Measurements from ENCODE around the gene CYP46A1.

CYP46A1 gene

GRCh38 chr14:99682809-99683618, 1.1 kb upstream of the CYP46A1 start:
- no peaks in the 10 kb centered on the region for H3K36me3 ChIP-seq

DNA sequence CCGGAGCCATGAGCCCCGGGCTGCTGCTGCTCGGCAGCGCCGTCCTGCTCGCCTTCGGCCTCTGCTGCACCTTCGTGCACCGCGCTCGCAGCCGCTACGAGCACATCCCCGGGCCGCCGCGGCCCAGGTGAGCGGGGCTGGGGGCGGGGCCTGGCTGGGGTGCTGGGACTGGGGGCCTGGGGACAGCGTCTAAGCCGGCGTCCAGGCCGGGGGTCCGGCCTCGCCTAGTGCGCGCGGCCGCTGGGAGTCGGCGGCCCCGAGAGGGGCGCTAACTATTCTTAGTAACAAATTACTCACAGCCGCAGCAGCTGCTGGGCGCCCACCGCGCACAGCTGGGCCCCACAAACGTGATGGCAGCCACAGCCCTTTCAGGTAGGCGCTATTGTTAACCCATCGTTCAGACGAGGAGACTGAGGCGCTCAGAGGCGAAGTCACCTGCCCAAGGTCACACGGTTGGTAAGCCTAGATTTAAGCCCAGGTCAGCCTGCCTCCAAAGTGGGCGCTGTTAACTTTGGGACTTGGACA, 374 bp downstream of the CYP46A1 start:
- H3K36me3 ChIP-seq: no peaks in the 10 kb centered on the region
- no peak for TF ChIP-seq CTCF (IDR thresholded peaks at IDR 0.05; ENCODE audit: low read depth, low read length)
- H3K9me3 ChIP-seq: no peaks in the 10 kb centered on the region
- H3K4me3 ChIP-seq (ENCODE audit: low read depth, low read length): peak overlapping the region; percentile 51
- no peak for DNase-seq
- H3K4me1 ChIP-seq: no peaks in the 10 kb centered on the region; the same call in 1 of the 2 replicates
- peaks cover 20% of the 10 kb centered on the region for H3K27me3 ChIP-seq

More at GRCh38 chr14:99682809-99683618, 1.1 kb upstream of the CYP46A1 start:
- Histone ChIP-seq H3K4me3 (ENCODE audit: low read depth, low read length) (peak overlapping the region; percentile 90), H3K27me3 (peaks cover 16% of the 10 kb centered on the region), H3K4me1 (no peaks in the 10 kb centered on the region; the same call in 1 of the 2 replicates), H3K9me3 (no peaks in the 10 kb centered on the region)
- peak; percentile 92 for DNase-seq
- TF ChIP-seq CTCF (IDR thresholded peaks at IDR 0.05; ENCODE audit: low read depth, low read length): peak; percentile 82

DNA sequence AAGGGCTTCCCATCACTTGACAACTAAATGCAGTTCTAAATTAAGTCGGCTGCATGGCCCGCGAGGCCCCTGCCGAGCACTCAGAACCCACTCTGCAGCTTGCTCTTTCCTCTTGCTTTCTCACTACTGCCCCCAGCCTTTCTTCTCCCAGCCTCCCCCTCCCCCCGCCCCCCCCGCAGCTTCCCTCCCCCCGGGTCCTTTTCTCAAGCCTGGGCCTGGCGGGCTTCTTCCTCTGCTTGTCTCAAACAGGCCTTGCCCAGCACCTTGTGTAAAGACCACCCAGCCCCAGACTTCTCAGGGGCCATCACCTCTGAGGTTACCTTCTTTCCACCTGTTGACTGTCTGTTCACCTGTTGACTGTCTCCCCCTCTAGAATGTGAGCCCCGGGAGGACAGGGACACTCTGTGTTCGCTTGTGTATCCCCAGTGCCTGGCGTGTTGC, 1.1 kb downstream of the CYP46A1 start:
- Histone ChIP-seq H3K27me3 (peaks cover 27% of the 10 kb centered on the region), H3K36me3 (no peaks in the 10 kb centered on the region), H3K4me3 (ENCODE audit: low read depth, low read length) (no peak overlapping the region), H3K9me3 (no peaks in the 10 kb centered on the region), H3K4me1 (no peaks in the 10 kb centered on the region; the same call in 1 of the 2 replicates)
- no peak for TF ChIP-seq CTCF (IDR thresholded peaks at IDR 0.05; ENCODE audit: low read depth, low read length)
- no peak for DNase-seq

GRCh38 chr14:99685596-99685995, 1.5 kb downstream of the CYP46A1 start:
- TF ChIP-seq CTCF (IDR thresholded peaks at IDR 0.05; ENCODE audit: low read depth, low read length): no peak
- no peaks in the 10 kb centered on the region for H3K9me3 ChIP-seq
- no peak for DNase-seq
- H3K4me1 ChIP-seq: no peaks in the 10 kb centered on the region; the same call in 1 of the 2 replicates
- no peaks in the 10 kb centered on the region for H3K36me3 ChIP-seq
- no peak overlapping the region for H3K4me3 ChIP-seq (ENCODE audit: low read depth, low read length)
- H3K27me3 ChIP-seq: peaks cover 31% of the 10 kb centered on the region

GRCh38 chr14:99686557-99687283, 2.6 kb downstream of the CYP46A1 start:
- H3K27me3 ChIP-seq: peaks cover 36% of the 10 kb centered on the region
- H3K4me1 ChIP-seq: no peaks in the 10 kb centered on the region; the same call in 1 of the 2 replicates
- TF ChIP-seq CTCF (IDR thresholded peaks at IDR 0.05; ENCODE audit: low read depth, low read length): no peak
- no peaks in the 10 kb centered on the region for H3K36me3 ChIP-seq
- no peak for DNase-seq
- H3K4me3 ChIP-seq (ENCODE audit: low read depth, low read length): no peak overlapping the region
- H3K9me3 ChIP-seq: no peaks in the 10 kb centered on the region
